Dedifferentiated amniotic fluid mesenchymal stem cell (primary cell): ENCODE measurements around the gene TRIL.

Experiments
- DNase-seq: peaks from one replicate; pipeline ENCODE4 v3.0.0-alpha.2; 2016; ENCODE audit errors: extremely low spot score

The TRIL gene

GRCh38 chr7:28958235-28958979 lies at the start of gene TRIL:
TRIL (minus strand) TSS chr7:28958330; CDS start chr7:28958046, 284 bp downstream.
- DNase-seq = peak; percentile 56

- no peak for DNase-seq
Observed at GRCh38 chr7:29007127-29007526, 49.0 kb upstream of the TRIL start.

GRCh38 chr7:29005829-29006228 lies 47.7 kb upstream of the TRIL start:
- DNase-seq = no peak

- no peak for DNase-seq
Observed at GRCh38 chr7:29005406-29005805, 47.3 kb upstream of the TRIL start.

GRCh38 chr7:29003703-29004102 lies 45.6 kb upstream of the TRIL start:
- DNase-seq = no peak

GRCh38 chr7:29000717-29001076 lies 42.6 kb upstream of the TRIL start:
- no peak for DNase-seq

GRCh38 chr7:28999895-29000716 lies 42.0 kb upstream of the TRIL start:
- no peak for DNase-seq

- DNase-seq = no peak
Observed at GRCh38 chr7:28999427-28999826, 41.3 kb upstream of the TRIL start.

GRCh38 chr7:28998105-28998504 lies 40.0 kb upstream of the TRIL start:
- DNase-seq = no peak

GRCh38 chr7:28996836-28997235 lies 38.7 kb upstream of the TRIL start:
- no peak for DNase-seq

- no peak for DNase-seq
Observed at GRCh38 chr7:28993371-28993770, 35.2 kb upstream of the TRIL start.

GRCh38 chr7:28992798-28993197 lies 34.7 kb upstream of the TRIL start:
- DNase-seq = no peak

- no peak for DNase-seq
Observed at GRCh38 chr7:28990200-28990960, 32.2 kb upstream of the TRIL start.

GRCh38 chr7:28989211-28989980 lies 31.3 kb upstream of the TRIL start:
- DNase-seq = no peak

- peak; percentile 85 for DNase-seq
Observed at GRCh38 chr7:28988810-28989209, 30.7 kb upstream of the TRIL start.

- no peak for DNase-seq
Observed at GRCh38 chr7:28988091-28988490, 30.0 kb upstream of the TRIL start.

GRCh38 chr7:28986765-28987110 lies 28.6 kb upstream of the TRIL start:
- DNase-seq = peak; percentile 17

GRCh38 chr7:28986028-28986764 lies 28.1 kb upstream of the TRIL start:
- no peak for DNase-seq

GRCh38 chr7:28984631-28985030 lies 26.5 kb upstream of the TRIL start:
- DNase-seq = peak; percentile 87

- DNase-seq = no peak
Observed at GRCh38 chr7:28984217-28984616, 26.1 kb upstream of the TRIL start.
